SKM-1 treated with dmso at 0.1 percent for 144 hours (cell line): ENCODE data around the gene PPIC.
A peak's percentile ranks its signal among the peaks of the same experiment; 100 is the strongest.

ENCODE experiments used
- DNase-seq: peaks from one replicate; lab custom pipeline; 2025; ENCODE audit not compliant: unreplicated experiment; lab: John Stamatoyannopoulos, UW

PPIC gene

DNA sequence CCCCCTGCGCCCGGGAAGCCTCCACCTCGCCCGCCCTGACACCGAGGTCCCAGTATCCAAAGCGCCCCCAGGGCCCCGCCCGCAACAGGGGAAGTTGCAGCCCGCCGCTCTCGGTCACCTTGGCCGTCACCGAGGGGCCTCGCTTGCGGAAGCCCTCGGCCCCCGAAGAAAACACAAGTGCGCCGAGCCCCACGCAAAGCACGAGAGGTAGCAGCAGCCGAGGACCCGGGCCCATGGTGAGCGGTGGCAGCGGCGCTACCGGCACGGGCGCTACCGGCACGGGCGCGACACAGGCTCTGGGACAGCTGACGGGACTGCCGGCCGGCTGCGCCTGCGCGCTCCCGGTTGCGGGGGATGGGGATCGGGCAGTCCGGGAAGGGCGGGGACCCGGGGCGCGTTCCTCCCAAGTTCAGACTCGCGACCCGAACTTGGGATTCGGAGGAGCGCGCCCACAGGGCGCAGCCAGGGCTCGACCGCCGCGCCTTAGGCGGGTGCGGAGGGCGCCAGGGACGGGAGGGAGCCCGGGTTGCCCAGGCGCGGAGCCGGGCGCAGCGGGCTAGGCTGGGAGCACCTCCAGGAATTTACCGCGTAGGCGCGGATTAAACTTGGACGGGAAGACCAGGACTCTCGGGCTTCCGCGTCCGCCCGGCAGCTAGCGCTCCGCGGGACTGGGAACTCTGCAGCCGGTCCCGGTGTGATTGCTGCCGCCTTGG is at the start of gene PPIC:
Gene PPIC, minus strand, starts transcription at position 335 of the 713 bp plus-strand sequence. Its CDS starts 100 bp downstream, at position 235.
- DNase-seq = peak; percentile 74

DNA sequence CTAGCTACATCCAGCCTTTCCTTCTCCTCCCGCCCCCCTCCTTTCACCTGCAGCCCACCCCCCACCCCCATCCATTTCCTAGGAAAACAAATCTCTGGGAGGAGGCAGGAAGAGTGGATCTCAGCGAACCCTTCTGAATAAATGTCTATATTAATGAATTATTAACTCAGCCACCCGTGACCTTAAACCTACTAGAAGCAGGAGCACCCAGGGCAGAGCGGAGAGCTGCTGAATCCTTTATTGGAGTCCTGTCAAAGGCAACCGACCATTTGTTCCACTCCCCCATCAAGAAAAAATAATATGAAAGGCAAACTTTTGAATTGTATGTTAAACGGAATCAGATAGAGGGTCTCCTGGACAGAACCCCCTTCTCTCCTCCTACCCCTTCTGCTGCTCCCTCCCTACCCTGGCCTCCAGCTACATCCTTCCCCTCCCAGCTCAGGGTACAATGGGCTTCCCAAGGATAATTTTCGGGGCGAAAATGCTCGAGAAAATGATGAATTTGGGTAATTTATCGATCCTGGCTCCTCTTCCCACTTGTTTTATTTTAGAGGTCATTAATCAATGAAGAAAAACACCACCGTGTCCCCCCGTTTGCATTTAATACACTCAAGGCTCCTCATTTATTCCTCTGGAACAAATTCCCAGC is 49.2 kb upstream of the PPIC start:
- no peak for DNase-seq

DNA sequence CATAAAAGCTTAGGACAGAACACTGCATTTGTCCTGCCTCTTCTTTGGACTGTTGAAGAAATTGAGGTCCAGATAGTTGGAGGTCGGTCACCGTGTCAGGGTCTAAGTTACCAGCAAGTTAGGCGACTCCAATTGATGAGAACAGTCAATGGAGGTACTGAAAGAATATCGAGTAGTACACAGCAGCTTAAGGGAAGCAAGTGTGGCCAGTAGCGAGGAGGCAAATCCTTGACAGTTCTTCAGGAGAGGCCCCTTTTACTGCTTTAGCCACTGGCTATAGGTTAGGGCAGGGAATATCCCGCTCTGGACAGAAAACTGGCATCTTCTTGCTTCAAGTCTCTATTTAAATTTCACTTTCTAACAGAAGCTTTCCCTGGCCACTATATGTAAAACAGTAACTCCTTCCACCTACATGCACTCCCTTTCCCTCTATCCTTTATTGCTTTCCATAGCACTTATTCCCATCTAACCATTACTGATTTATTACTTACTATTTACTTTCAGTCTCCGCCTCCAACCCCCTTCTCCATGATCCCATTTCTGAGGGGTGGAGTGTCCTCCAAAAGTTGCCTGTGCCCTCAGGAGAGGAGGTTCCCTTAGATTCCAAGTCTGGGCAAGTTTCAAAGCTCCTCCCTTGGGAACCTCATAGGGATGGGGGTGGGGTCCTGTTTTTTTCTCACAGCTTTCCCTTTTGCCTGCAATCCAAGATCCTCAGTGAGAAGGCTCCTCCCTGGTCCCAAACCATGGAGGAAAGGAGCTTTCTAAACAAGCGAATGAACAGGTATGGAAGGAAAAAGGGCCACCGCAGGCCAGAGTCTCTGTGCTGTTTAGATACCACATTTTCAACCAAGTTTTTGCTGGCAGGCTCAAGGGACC is 48.4 kb upstream of the PPIC start:
- DNase-seq = no peak

DNA sequence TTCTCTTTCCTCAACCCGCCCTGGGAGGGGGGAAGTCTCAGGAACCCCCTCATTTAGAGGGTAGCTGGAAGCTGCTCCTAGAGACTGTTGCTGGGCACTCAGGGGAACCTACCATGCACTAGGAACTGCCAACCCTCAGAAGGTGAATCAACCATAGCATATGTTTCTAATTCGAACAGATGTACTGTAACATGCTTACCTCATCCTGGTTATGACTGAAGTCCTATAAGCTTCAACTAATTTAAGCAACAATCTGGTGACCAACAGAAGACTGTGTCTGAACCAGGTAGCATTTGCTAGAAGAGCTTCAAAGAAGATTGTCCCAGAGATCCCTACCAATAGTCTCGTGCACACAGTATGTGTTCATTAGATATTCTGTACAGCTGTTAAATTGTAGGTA is 46.8 kb upstream of the PPIC start:
- DNase-seq = no peak

DNA sequence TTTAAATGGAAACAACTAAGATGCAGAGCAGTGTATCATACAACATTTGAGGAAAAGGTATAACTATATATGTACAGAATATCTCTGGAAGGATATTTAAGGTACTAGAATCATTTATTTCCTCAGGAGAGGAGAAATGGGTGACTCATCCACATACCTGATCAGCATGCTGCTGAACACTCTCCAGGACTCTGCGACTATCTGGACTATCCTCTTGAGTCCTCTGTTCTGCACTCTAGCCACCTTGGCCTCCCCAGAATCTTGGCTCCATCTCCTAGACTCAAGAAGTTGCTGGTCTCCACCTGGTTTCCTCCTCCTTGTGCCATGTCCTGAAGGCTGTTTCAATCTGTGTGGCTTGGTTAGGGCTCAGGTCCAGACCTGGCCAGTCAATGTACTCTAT is 43.7 kb upstream of the PPIC start:
- no peak for DNase-seq

DNA sequence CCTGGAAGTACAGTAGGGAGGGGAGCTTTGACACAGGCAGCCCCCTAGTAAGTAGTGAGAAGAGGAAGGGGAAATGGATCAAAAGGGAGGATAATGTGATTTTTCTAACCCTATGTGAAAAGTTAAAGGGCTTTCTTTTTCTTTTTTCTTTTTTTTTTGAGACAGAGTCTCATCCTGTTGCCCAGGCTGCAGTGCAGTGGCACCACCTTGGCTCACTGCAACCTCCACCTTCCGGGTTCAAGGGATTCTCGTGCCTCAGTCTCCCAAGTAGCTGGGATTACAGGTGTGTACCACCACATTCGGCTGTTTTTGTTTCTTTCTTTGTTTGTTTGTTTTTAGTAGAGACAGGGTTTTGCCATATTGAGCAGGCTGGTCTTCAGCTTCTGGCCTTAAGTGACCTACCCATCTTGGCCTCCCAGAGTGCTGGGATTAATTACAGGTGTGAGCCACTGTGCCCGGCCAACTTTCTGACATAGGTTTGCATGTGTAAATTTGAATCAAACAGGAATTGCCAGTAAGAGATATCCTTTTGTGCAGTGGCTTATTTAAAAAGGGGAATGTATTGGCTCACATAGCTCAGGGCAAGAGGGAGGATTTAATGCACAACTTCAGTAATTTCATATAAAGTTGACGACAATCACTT is 39.1 kb upstream of the PPIC start:
- no peak for DNase-seq

DNA sequence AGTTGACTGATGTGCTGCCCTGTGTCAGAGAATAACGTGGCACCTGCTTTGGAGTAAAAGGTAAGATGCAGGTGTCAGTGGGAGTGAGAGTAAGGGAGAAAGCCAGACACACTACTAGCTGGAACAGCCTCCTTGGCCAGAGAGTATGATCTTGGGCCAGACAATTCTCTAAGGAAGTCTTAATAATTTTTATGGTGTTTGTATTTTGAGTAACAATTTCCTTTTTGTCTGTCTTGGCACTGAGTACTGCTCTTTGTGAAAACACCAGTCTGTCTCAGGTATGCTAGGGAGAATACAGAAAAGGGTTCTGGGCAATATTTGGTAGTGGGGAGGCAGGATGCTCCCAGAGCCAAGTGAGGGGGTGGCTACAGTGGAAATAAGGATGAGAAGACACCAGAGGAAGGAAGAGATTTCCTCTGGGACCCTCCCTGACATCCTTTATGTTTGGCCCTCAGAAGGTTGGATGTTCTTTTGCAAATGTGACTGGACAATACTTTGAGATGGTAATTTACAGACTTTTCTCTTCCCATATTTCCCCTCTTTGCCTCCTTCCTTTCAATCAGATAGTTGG is 31.9 kb upstream of the PPIC start:
- DNase-seq = no peak

DNA sequence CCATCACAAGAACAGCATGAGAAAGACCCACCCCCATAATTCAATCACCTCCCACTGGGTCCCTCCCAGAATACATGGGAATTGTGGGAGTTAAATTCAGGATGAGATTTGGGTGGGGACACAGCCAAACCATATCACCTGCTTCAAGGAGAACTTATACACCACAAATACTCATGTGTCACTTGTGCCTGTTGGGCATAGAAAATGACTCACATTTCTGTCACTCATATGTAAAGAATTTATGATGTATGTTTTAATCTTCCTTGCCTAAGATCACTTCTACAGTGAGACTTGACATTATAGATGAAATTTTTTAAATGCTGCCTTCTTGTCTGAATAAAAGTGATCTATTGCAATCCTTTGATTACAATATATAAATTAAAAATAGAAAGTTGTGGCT is 29.5 kb upstream of the PPIC start:
- DNase-seq = no peak

DNA sequence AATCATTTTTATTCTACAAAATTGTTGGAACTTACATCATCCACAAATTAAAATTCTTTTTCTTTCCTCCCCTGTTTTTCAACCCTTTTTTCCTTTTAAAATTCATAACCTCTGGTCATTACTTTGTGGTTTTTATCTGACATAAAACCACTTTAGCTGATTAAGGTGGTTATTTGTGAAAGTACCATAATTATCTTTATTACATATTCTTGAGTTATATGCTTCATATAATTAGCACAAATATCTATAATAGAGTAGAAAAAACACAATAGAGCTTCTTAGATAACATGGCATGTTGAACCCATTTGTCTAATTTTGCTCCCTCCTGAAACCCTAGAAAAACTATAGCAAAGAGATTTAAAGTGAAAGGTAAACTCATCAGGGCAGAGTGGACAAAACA is 22.9 kb upstream of the PPIC start:
- no peak for DNase-seq

DNA sequence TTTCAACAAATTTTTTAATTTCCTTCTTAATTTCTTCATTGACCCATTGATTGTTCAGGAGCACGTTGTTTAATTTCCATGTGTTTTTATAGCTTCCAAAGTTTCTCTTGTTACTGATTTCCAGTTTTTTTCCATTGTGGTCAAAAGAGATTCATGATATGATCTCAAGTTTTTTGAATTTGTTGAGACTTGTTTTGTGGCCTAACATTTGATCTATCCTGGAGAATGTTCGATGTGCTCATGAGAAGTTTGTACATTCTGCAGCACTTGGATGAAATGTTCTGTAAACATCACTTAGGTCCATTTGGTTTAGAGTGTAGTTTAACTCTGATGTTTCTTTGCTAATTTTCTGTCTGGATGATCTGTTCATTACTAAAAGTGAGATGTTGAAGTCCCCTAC is 14.7 kb upstream of the PPIC start:
- DNase-seq = no peak

DNA sequence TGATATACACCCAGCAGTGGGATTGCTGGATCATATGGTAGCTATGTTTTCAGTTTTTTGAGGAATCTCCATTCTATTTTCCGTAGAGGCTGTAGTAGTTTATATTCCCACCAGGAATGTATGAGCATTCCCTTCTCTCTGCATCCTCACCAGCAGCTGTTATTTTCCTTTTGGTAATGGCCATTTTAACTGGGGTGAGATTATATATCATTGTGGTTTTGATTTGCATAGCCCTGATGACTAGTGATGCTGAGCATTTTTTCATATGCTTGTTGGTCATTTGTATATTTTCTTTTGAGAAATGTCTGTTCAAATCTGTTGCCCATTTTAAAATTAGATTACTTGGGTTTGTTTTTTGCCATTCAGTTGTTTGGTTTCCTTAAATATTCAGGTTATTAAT is 11.2 kb upstream of the PPIC start:
- DNase-seq = no peak

DNA sequence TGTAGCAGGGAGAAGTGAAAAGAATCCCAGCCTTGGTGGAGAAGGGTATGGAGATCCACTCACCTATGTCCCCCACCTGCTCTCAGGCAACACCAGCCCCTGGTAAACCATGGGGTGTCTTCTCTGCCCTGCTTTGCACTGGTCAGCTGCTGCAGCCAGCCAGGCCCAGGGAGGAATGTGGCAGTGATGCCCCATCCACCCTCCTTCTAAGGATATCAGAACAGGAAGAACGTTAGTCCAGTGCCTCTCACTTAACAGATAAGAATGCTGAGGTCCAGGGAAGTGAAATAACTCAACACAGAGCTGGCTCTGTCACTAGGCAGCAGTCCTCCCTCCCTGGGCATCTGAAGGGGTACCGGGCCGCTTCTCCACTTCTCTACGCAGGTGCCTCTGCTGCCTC is 9.7 kb upstream of the PPIC start:
- DNase-seq = no peak

DNA sequence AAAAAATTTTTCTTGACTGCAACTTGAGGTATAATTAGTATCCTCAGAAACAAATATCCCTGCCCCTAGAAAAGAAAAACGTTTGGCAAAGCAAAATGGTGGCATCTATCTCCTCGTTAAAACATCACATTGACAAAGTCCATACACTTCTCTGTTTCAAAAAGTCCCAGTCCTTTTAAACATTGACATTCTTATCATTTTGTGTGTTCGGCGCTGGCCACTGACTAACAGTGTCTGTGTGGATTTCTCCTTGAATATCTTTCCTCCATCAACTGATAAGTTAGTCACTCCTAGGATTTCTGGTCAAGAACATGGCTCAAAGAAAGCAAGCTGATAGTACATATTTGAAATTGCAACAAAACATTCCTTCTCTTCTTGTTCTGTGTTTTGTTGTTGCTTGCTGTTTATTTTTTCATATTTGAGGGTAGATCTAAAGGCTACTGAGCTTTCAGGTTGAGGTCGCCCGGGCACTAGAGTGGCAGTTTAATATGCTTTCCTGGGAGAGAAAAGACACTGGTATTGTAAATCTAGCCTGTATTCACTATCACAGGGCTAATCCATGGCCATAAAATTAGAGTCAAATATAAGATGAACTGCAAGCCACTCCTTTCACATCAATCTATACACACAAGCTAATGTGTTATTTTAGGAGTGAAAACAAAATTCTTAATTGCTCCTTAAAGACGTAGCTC is 8.5 kb upstream of the PPIC start:
- no peak for DNase-seq

DNA sequence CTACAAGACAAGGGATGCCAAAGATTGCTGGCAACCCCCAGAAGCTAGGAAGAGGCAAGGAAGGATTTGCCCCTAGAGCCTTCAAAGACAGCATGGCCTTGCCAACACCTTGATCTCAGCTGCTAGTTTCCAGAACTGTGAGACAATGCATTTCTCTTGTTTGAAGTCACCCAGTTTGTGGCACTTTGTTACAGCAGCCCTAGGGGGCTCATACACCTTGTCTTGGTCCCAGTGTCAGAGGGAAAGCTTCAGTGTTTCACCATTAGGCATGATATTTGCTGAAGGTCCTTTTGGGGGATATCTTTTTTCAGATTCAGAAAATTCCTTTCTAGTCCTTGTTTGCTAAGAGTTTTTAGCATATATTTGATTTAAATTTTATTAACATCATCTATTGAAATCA is 3.1 kb upstream of the PPIC start:
- no peak for DNase-seq

DNA sequence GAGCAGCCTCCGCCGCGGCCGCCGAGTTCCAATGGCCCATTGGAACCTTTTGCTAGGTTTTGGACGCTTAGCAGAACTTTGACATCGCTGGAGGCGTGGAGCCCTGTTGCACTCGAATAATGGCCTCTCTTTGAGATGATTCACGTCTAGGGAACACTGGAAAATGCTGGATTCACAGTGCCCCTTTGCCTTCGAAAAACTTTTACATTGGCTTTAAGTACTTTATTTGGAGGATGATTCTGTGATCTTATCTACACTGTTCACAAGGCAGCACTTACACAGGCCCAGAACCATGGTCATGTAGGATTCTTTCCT is 536 bp upstream of the PPIC start:
- DNase-seq = no peak

DNA sequence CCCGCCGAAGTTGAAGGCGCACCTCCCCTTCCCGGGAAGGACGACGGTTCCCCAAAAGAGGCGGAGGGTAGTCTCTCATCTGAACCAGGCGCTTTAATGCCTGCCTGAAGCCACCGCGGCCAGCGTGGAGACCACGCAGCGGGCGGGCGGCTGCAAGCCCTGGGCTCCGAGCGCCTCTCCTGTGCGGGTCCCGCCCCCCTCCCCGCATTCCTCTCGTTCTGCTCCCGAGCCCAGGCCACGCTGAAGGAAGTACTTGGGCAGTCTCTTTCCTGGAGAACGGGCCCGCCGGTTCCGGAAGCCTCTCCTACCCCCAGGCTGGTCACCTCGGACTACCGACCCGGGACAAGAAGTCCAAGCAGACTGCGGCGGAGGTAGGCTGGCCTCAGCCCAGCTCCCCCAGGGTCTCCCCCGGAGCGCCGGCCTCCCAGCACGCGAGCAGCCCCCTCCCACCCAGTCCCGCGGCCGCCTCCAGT is 571 bp downstream of the PPIC start:
- DNase-seq = no peak

DNA sequence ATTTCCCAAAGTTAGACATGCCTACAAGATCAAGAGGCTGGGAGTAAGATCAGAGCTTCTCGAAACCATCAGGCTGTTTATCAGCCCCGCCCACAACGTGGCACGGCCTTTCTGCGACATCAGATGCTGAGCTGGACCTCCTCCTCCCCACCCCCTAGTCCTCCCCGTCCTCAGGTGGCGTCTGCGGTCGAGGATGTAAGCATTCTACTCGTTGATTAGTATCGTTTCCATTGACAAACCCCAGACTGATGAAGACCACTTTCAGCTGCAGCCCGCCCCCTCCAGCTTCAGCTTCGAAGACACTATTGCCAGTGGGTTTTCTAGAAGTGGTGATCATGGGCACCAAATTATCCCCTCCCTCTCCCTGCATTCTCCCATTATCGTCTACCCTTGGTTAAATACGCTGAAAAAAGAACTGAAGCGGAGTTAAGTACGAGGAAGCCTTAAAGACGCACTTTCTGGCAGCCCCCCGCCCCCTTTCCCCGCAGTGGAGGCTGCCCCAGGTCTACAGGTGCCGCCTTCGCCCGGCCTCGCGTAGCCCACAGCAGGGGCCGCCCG is 1.1 kb downstream of the PPIC start:
- no peak for DNase-seq

DNA sequence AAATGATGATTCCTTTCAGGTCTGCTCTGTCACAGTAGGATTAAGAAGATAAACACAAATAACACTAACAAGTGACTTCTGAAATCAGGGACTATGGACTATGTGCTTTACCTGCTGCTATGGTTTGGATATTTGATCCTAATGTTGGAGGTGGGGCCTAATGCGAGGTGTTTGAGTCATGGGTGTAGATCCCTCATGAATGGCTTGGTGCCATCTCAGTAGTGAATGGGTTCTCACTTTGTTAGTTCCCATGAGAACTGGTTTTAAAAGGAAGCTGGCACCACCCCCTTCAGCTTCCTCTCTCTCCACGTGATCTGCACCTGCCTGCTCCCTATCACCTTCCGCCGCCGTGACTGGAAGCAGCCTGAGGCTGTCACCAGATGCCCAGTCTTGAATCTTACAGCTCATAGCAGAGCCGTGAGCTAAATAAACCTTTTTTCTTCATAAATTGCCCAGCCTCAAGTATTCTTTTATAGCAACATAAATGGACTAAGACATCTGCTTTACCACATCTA is 3.3 kb downstream of the PPIC start:
- no peak for DNase-seq

DNA sequence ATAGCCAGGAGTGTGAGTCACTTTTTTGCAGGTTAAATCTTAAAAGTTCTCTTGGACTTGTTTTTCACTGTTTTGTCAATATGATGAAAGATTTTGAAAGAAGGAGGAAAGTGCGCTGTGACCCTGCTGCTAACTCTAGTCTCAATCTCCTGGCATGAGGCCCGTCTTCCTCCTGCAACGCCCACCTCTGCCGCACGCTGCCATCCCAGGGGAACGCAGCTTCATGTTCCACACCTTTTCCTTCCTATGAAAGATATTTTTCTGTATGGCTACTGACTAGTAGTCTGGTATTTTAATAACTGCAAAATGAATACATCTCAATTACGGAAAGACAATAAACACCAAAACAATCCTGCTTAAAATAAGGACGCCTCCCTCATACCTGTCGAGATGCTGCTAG is 8.3 kb downstream of the PPIC start:
- no peak for DNase-seq

DNA sequence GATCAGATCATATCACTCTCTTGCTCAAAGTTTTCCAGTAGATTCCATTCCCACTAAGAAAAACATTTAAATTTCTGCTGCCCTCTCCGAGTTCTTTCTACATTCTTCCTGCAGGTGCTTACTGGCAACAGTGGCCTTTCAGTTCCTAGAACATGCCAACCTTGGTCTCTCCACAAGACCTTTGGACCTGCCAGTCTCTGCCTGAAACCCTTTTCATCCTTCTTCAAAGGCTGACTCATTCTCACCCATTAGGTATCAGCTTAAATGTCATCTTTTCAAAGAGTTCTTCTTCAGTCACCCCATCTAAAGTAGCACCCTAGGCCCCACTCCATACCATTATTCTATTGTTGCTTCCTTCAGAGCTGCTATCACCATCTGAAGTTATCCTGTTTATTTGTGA is 21.8 kb downstream of the PPIC start:
- DNase-seq = no peak
